Measurements from ENCODE around the gene THY1. TPM values are rescaled to one million over a fixed set of nuclear protein-coding genes. Genes with fewer than 3 reads are reported as not detected.
"Not testable (repeated sequence)": the region's sequence is repeated elsewhere in the genome, so short reads cannot be mapped to it uniquely, and the experiment has no call there.

The THY1 gene
- 221 and 333 TPM in 2 replicates for total RNA-seq (2014; rRNA removed)
- 445 TPM for polyA plus RNA-seq (2012)

GRCh38 chr11:119422809-119423508 is at the start of gene THY1:
THY1 (minus strand) TSS chr11:119423172; CDS start chr11:119420905, 2,267 bp downstream.
- peak; percentile 34 for DNase-seq (ENCODE audit: low read depth)

DNA sequence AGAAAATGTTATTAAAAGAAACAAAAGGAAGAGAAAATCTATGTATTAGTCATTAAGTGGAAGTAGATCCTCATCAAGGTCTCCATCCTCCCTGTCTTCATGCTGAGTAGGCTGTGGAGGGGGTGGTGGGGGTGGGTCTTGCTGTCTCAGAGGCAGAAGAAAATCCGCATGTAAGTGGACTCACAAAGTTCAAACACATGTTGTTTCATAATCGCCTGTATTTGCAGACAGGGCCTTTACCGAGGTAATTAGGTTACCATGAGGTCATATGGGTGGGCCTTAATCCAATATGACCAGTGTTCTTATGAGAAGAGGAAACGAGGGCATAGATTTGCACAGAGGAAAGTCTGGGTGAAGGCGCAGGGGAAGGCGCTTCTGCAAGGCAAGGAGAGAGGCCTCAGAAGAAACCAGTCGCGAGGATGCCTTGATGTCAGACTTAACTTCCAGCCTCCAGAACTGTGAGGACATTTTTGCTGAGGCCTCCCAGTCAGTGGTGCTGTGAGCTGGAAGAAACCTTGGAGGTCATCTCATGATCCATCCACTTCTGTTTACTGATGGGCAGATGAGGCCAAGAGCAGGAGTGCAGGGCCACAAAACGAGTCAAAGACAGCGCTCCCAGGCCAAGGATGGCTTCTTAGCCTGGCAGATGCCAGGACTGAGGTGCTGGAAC is 49.3 kb upstream of the THY1 start:
- DNase-seq (ENCODE audit: low read depth) = no peak

- DNase-seq (ENCODE audit: low read depth) = no peak
These were observed 48.4 kb upstream of the THY1 start for GRCh38 chr11:119471329-119471728.

DNA sequence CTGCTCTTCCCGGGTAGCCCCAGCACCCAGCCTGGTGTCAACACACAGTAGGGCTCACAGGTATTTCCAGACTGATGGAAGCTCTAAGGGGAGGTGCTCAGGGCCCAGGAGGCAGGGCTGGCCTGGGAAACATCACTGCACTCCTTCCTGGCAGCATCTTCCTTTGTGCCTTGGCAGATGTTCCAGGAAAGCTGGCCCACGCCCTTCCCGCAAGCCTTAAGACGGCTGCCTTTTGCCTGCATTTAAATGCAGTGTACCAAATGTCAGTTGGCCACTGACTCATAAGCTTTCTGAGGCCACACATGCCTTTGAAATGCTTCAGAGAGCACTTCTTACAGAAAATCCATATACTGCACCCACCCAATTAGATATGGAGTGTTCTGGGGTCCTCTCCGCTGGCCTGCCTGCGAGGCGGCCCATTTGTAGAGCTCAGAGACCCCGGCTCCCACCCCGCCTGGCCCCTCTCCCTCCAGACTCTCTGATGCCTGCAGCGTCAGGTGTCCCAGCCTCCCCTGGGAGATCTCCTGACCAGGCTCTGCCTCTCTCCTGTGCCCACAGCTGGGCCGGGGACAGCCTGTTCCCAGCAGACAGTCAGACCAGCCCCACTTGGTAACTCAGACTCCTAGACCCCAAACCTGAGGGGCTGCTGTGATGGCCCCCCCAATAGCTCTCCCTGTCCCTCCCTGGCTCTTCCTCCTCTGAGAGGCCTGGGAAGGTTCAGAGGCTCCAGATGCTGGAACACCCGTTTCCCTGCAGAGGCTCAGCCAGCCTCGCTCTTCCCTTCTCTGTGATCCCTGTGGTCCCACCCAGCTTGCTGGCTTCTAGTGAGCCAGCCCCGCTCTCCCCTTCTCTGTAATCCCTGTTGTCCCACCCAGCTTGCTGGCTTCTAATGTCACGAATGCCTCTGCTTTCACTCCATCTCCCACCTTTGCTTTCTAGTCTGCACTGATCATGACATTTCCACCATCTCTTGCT is 47.6 kb upstream of the THY1 start:
- peak; percentile 96 for DNase-seq (ENCODE audit: low read depth)

GRCh38 chr11:119469506-119469905 is 46.5 kb upstream of the THY1 start:
- no peak for DNase-seq (ENCODE audit: low read depth)

DNA sequence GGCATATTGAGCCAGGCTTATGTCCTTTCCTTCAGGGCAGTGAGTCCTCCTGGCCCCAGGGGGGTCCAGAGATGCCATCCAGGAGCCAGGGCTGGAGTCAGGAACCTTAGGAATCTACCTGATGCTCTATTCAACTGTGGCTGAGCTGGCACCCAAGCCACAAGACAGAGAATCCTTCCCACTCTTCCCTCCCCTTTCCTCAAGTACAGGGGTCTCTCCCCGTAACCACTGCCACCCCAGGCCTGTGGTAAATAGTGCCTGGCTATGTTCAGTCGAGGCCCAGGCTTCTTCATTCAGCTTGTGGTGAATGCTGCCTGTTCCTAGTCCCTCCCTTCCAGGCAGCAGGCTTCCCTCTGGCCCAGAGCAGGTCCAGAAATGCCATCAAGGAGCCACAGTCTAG is 45.5 kb upstream of the THY1 start:
- no peak for DNase-seq (ENCODE audit: low read depth)

GRCh38 chr11:119461229-119461963 is 38.4 kb upstream of the THY1 start:
- DNase-seq (ENCODE audit: low read depth) = peak; percentile 45

GRCh38 chr11:119460582-119460981 is 37.6 kb upstream of the THY1 start:
- DNase-seq (ENCODE audit: low read depth) = peak; percentile 59

GRCh38 chr11:119460097-119460496 is 37.1 kb upstream of the THY1 start:
- no peak for DNase-seq (ENCODE audit: low read depth)

DNA sequence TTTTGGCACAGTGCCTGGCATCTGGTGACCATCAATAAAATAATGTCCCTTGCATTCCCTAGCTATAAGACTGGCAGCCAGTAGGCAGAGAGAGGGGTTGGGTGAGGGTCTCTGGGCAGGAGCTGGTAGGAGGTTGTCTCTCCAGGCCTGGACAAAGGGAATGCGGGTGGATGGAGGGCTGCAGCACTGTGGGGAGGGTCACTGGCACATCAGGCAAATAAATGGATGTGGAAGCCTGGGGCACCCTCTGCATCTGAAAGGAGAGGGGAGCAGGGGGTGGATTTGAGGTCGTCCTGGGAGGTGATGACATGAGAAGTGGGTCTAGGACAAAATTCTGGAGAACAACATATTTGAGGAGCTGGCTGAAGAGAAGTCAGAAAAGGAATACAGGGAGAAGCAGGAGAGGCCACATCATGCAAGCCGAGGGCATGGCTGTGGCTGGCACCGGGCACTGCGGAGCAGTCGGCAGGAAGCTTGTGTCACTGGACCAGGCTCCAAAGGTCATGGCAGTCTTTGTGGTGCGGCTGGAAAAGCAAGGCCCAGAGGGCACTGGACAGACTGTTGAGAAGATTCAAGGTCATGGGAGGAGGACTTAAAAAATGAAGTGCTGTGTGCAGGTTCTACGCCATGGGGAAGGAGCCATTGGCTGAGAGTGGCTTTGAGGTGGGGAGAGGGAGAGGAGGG is 36.5 kb upstream of the THY1 start:
- no peak for DNase-seq (ENCODE audit: low read depth)

DNA sequence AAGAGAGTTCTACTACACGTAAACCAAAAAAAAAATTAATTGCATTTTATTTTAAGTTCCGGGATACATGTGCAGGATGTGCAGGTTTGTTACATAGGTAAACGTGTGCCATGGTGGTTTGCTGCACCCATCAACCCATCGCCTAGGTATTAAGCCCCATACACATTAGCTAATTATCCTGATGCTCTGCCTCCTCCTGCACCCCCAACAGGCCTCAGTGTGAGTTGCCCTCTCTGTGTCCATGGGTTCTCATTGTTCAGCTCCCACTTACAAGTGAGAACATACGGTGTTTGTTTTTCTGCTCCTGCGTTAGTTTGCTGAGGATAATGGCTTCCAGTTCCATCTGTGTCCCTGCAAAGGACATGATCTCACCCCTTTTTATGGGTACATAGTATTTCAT is 32.7 kb upstream of the THY1 start:
- DNase-seq (ENCODE audit: low read depth) = not testable (repeated sequence)

DNA sequence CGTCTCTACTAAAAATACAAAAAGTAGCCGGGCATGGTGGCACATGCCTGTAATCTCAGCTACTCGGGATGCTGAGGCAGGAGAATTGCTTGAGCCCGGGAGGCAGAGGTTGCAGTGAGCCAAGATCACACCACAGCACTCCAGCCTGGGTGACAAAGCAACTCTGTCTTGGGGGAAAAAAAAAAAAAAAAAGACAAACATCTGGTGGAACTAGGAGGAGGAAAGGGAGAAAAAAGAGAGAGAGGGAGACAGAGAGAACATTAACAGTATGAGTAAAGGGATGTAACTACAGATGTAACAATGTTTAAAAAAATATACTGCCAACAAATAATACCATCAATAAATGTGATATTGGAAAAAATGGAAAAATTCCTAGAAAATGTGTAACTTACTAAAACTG is 32.3 kb upstream of the THY1 start:
- DNase-seq (ENCODE audit: low read depth) = not testable (repeated sequence)

GRCh38 chr11:119453881-119454280 is 30.9 kb upstream of the THY1 start:
- no peak for DNase-seq (ENCODE audit: low read depth)

DNA sequence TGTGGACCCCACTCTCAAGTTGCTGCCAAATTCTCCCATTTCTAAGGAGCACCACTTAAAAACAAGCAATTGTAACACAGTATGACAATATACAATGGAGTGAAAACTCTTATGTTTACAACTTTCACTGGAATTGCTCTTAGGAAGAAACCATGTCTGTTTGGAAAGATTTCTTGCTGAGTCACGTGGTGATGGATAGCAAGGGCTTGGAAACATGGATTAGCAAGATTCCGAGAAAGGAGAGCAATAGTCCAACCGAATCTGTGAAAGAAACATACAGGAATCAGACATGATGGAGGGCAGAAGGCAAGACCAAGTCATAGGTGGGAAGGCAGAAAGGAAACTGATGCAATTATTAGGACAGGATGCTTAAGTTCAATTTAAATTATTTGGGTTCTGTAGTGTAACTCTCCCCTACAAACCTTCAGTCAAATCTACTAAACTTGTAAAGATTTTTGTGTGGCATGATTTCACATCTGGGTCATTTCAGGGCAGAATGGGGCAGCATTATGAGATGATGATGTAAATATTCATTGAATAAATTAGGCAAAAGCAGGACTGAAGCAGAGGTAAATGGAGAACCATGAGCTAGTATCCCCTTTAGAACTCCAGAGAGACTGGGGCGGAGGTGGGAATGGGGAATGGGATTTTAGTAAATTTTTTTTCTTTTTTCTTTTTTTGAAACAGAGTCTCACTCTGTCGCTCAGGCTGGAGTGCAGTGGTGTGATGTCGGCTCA is 27.8 kb upstream of the THY1 start:
- DNase-seq (ENCODE audit: low read depth) = no peak

- no peak for DNase-seq (ENCODE audit: low read depth)
These were observed 26.5 kb upstream of the THY1 start for GRCh38 chr11:119449498-119449897.

DNA sequence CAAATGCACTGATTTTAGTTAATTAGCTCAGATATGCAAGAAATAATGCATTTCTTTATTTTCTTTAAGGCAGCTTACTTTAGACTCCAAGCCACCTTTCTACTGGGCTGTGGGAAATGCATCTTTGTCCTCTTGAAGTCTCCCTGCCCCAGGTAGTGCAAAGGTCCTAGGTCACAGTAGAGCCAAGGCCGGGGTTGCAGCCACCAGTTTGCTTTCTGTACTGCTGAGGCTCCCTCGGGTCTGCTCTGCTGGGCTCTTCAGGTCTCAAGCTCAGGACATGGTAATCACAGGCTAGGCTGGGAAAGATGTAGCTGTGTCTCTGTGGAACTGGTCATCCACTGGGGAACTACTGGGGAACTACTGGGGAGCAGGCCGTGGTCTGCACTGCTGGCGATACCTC is 25.4 kb upstream of the THY1 start:
- DNase-seq (ENCODE audit: low read depth) = no peak

DNA sequence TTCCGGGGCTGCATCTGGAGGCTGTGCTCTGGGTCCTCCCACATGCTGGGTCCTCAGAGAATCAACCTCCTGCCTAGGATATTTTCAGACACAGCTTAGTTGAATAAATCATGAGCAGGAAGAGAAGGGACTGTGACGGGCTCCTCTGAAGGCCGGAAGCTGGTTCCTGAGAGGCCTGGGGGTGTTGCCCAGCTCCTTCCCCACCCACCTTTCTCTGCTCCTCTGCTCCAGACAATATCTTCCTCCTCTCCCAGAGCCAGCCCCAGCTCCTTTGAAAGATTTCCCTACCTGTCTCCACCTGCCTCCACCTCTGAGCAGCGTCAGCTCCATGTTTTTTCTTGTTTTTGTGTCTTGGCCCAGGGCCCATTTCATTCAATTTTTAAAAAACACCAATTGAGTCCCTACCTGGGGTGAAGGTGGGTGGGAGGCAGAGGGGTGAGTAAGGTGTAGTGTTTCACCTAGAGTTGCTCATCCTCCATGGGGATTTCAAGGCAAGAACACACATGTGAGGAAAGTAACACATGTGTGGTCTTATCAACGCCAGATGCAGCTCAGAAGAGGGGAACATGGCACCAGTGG is 24.8 kb upstream of the THY1 start:
- DNase-seq (ENCODE audit: low read depth) = no peak

GRCh38 chr11:119446871-119447663 is 24.1 kb upstream of the THY1 start:
- no peak for DNase-seq (ENCODE audit: low read depth)

DNA sequence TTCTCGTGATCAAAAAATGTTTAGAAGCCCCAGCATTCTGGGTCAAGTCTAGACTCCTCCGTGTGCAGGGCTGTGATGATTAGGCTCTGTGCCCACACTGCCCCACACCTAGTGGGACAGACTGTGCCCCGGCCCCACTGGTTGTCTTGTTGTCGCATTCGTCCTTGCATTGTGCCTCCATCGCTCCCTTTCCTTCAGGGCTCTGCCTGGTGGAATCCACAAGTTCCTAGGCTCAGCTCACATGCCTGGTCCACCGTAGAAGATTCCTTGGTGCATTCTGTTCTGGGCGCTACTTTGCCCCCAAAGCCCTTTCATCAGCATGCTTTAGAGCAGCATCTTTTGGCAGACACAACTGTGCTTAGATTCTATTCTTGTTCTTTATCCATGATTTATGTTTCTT is 23.5 kb upstream of the THY1 start:
- no peak for DNase-seq (ENCODE audit: low read depth)
